ENCODE results near the gene SMURF2. TPM values are rescaled to one million over a fixed set of nuclear protein-coding genes. Genes with fewer than 3 reads are reported as not detected.

The SMURF2 gene
- total RNA-seq, 1 experiment from 2014 or later, result 127 TPM

GRCh38 chr17:64621772-64622171 lies 40.3 kb downstream of the SMURF2 start:
- no TSS peak for BruUV-seq (replicated peaks)
- intact Hi-C loops (cut with micrococcal nuclease), result loop anchor here (10.0 kb wide), 1 partner anchor 607 kb away; no protein-coding TSS in a partner anchor
- H3K4me1 ChIP-seq (ENCODE audit: control insufficient read depth in 1 of 2, insufficient read depth in 2 of 2, low read length in 2 of 2), result peaks cover 27 to 52% of the 10 kb centered on the region in 2 experiments
- H3K27me3 ChIP-seq (ENCODE audit: insufficient read depth, low read length), result no peaks in the 10 kb centered on the region
- ChIA-PET POLR2A (no interaction called here), CTCF (no interaction called here), RAD21 (ENCODE audit: low non-redundant PET in 1 of 2, low total read pairs in 2 of 2, uncharacterized antibody in 2 of 2, unreplicated experiment in 2 of 2) (no interaction called here)
- H3K9me2 ChIP-seq (ENCODE audit: insufficient read depth), result no peaks in the 10 kb centered on the region
- H3K4me3 ChIP-seq (replicated peaks in 1 of 2; ENCODE audit: low read depth in 1 of 2, low read length in 2 of 2), result no peak overlapping the region
- peaks cover 51% of the 10 kb centered on the region for H4K20me1 ChIP-seq (ENCODE audit: insufficient read depth)
- H3K9me3 ChIP-seq (ENCODE audit: control insufficient read depth in 1 of 2, insufficient read depth in 1 of 2, low read depth in 1 of 2, low read length in 2 of 2), result no peaks in the 10 kb centered on the region
- H3K9ac ChIP-seq (ENCODE audit: low read length), result no peak overlapping the region
- no peak overlapping the region for H3K4me2 ChIP-seq (ENCODE audit: low read length)
- H3K79me2 ChIP-seq (ENCODE audit: insufficient read depth, low read length), result peaks cover 96% of the 10 kb centered on the region
- no peak for ATAC-seq
- no peak overlapping the region for H3K27ac ChIP-seq (ENCODE audit: low read depth, low read length)
- DNase-seq (ENCODE audit: low read depth, low spot score), result no peak
- no peak overlapping the region for H2AFZ ChIP-seq (ENCODE audit: low read depth, low read length, poor library complexity, severe bottlenecking)
- TF ChIP-seq SP1 (IDR thresholded peaks at IDR 0.05; ENCODE audit: low read depth) (no peak), RAD21 (IDR thresholded peaks at IDR 0.05; ENCODE audit: low read depth) (no peak)
- no peaks in the 10 kb centered on the region for H3K36me3 ChIP-seq (ENCODE audit: control insufficient read depth in 1 of 2, insufficient read depth in 2 of 2, low read length in 2 of 2)

- H3K9me2 ChIP-seq (ENCODE audit: insufficient read depth), result no peaks in the 10 kb centered on the region
- no TSS peak for BruUV-seq (replicated peaks)
- no peak overlapping the region for H2AFZ ChIP-seq (ENCODE audit: low read depth, low read length, poor library complexity, severe bottlenecking)
- DNase-seq (ENCODE audit: low read depth, low spot score) (no peak), ATAC-seq (no peak)
- H3K9ac ChIP-seq (ENCODE audit: low read length), result no peak overlapping the region
- no peaks in the 10 kb centered on the region for H3K36me3 ChIP-seq (ENCODE audit: control insufficient read depth in 1 of 2, insufficient read depth in 2 of 2, low read length in 2 of 2)
- no peak overlapping the region for H3K4me3 ChIP-seq (replicated peaks in 1 of 2; ENCODE audit: low read depth in 1 of 2, low read length in 2 of 2)
- intact Hi-C loops (cut with micrococcal nuclease), result no loop called here
- H3K4me1 ChIP-seq (ENCODE audit: control insufficient read depth in 1 of 2, insufficient read depth in 2 of 2, low read length in 2 of 2), result peaks cover 16 to 28% of the 10 kb centered on the region in 2 experiments
- peaks cover 65% of the 10 kb centered on the region for H4K20me1 ChIP-seq (ENCODE audit: insufficient read depth)
- ChIA-PET CTCF (no interaction called here), RAD21 (ENCODE audit: low non-redundant PET in 1 of 2, low total read pairs in 2 of 2, uncharacterized antibody in 2 of 2, unreplicated experiment in 2 of 2) (no interaction called here), POLR2A (no interaction called here)
- TF ChIP-seq RAD21 (IDR thresholded peaks at IDR 0.05; ENCODE audit: low read depth) (no peak), EZH2phosphoT487 (IDR thresholded peaks at IDR 0.05; ENCODE audit: borderline replicate concordance) (no peak), POLR2AphosphoS5 (IDR thresholded peaks at IDR 0.05; ENCODE audit: low read depth, low read length) (no peak), SRF (IDR thresholded peaks at IDR 0.05; ENCODE audit: low read depth) (no peak), SP1 (IDR thresholded peaks at IDR 0.05; ENCODE audit: low read depth) (no peak), CEBPB (IDR thresholded peaks at IDR 0.05; ENCODE audit: low read depth) (no peak), POLR2A (IDR thresholded peaks at IDR 0.05; ENCODE audit: borderline replicate concordance, extremely low read depth, insufficient read depth, insufficient read length) (no peak), EGR1 (IDR thresholded peaks at IDR 0.05; ENCODE audit: low read depth) (no peak), ZBTB33 (IDR thresholded peaks at IDR 0.05; ENCODE audit: extremely low read depth, insufficient replicate concordance, low read length) (no peak), ZNF274 (IDR thresholded peaks at IDR 0.05; ENCODE audit: low read depth, low read length) (no peak), TCF7L2 (IDR thresholded peaks at IDR 0.05; ENCODE audit: borderline replicate concordance, extremely low read depth, insufficient read depth, insufficient read length) (no peak), REST (IDR thresholded peaks at IDR 0.05; ENCODE audit: low read depth) (no peak), JUND (IDR thresholded peaks at IDR 0.05) (no peak), ZFX (IDR thresholded peaks at IDR 0.05) (no peak), EZH2 (IDR thresholded peaks at IDR 0.05) (no peak), ELF1 (IDR thresholded peaks at IDR 0.05; ENCODE audit: borderline replicate concordance, low read depth) (no peak), CBX3 (IDR thresholded peaks at IDR 0.05; ENCODE audit: low read depth) (no peak)
- no peaks in the 10 kb centered on the region for H3K27me3 ChIP-seq (ENCODE audit: insufficient read depth, low read length)
- no peak overlapping the region for H3K27ac ChIP-seq (ENCODE audit: low read depth, low read length)
- H3K9me3 ChIP-seq (ENCODE audit: control insufficient read depth in 1 of 2, insufficient read depth in 1 of 2, low read depth in 1 of 2, low read length in 2 of 2), result no peaks in the 10 kb centered on the region
- H3K79me2 ChIP-seq (ENCODE audit: insufficient read depth, low read length), result peaks cover 96% of the 10 kb centered on the region
- no peak overlapping the region for H3K4me2 ChIP-seq (ENCODE audit: low read length)
Observed at GRCh38 chr17:64618848-64619247, 43.3 kb downstream of the SMURF2 start.

Measured in HCT116 (cell line).